ENCODE data around the gene NEK2.
A peak's percentile ranks its signal among the peaks of the same experiment; 100 is the strongest.
"Not testable (repeated sequence)": the region's sequence is repeated elsewhere in the genome, so short reads cannot be mapped to it uniquely, and the experiment has no call there.

The NEK2 gene

DNA sequence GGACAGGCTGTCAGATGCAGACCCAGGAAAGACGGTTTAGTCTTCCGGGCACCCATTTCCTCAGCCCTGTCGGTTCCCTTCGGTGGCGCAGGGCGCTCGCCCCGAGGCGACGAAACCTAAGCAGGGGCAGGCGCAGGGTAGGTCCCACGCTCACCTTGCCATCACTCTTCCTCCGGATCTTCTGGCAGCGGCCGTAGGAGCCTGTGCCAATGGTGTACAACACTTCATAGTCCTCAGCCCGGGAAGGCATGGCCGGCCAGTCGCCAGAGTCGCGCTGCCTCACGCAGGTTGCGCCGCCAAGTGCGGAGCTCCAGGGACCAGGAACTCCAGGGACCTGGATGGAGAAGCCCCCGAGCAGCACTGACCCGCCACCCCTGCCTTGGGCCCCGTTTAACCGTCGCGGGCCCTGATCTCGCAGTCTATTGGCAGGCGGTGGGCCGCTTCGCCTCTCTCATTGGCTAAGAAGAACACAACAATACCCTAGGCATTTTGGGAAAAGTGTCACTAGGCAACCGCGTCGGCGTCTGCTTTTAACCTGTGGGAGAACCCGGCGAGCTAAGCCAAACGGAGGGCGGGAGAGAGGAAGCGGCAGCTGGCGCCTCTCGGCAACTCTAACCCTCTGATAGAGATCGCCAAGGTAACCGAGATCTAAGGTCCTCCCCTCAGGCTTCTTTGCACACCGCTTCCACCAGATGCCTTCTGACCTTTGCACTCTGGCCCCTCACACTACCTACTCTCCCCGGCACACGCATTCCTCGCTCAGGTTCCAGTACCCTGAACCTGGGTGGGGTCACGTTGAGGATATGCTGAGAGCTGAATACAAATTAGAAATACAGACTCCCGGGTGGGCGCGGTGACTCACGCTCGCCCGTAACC, at the start of gene NEK2:
NEK2 (minus strand) TSS at position 392 of the 876 bp plus-strand sequence; CDS start at position 250, 142 bp downstream.
- peak; percentile 82 for DNase-seq (ENCODE audit: low read depth)

DNA sequence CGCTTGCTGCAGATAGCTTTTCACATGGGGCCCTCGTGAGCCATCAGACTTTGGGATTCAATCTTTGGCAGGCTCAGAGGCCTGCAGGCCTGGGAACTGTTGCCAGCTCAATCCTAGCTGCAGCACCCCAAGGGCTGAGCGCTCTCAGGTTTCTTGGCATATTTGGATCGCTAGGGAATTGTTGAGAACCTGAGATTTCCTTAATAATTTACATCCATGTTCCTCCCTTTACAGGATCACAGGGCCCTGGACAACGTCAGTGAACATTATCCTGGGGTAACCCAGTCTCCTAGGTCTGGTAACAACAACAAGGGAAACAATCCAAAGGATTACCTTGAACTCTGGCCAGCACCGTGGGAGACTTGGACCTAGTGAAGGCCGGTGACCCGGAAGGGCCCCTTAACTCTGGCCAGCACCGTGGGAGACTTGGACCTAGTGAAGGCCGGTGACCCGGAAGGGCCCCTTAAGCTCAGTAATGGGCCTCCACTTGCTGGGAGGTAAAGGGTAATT, 49.3 kb upstream of the NEK2 start:
- DNase-seq (ENCODE audit: low read depth), result no peak

- DNase-seq (ENCODE audit: low read depth), result no peak
Observed at GRCh38 chr1:211723273-211723672, 47.9 kb upstream of the NEK2 start.

DNA sequence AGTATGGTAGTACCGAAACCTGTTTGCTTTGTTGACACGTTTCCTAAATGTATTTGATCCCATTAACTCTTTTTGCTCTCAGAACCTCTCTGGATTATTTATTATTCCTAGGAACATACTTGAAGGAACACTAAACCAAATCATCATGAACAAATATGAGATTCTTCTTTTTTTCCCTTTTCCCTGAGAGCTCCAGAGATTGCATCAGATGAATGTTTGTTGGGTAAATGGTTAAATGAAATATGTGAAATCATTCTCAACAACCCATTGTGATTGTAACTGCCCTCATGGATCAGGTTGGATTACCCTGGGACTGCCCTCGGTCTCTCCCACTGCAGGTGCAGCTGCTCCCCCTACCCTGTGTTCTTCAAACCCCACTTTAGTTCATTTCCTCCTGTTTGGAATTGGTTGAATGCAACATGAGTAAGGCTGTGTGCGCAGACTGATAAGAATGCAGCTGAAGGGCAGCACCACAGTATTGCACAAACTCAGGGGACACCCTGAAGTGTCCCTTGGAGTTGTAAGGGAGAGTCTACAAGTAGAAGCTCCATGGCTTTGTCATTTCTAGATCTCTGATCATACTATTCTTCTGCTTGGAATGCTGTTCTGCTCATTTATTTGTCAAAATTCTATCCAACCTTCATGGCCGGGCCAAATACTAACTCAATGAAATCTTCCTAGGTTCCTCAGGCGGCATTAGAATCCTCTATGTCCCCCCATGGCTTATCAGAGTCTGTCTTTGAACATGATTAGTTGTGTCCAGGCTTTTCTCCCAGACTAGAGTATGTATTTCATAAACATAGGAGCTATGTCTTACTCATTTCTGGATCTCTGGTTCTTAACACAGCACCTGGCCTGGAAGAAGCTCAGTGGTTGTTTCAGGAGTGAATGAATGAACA, 47.1 kb upstream of the NEK2 start:
- no peak for DNase-seq (ENCODE audit: low read depth)

GRCh38 chr1:211716555-211716954, 41.1 kb upstream of the NEK2 start:
- not testable (repeated sequence) for DNase-seq (ENCODE audit: low read depth)

DNA sequence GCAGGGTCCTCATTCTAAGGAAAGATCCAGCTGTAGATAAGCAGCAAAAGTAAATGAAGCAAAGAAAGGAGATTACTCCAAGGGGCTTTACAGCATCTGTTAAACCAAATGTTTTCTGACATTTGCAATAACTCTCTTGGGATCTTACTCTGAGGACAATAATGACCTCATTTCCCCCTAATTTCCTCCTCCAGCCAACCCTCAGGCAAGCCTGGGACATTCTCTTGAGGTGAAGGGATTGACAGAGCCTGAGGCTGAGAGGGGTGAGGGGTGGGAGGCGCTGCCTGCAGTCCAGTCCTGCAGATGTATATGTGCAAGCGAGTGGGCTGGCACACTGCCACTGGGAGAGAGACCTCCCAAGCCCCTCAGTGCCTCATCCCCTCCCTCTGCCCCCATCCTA, 40.5 kb upstream of the NEK2 start:
- DNase-seq (ENCODE audit: low read depth), result no peak

- no peak for DNase-seq (ENCODE audit: low read depth)
Observed at GRCh38 chr1:211714154-211714553, 38.7 kb upstream of the NEK2 start.

- DNase-seq (ENCODE audit: low read depth), result no peak
Observed at GRCh38 chr1:211713231-211713630, 37.8 kb upstream of the NEK2 start.

- DNase-seq (ENCODE audit: low read depth), result no peak
Observed at GRCh38 chr1:211711315-211711705, 35.9 kb upstream of the NEK2 start.

DNA sequence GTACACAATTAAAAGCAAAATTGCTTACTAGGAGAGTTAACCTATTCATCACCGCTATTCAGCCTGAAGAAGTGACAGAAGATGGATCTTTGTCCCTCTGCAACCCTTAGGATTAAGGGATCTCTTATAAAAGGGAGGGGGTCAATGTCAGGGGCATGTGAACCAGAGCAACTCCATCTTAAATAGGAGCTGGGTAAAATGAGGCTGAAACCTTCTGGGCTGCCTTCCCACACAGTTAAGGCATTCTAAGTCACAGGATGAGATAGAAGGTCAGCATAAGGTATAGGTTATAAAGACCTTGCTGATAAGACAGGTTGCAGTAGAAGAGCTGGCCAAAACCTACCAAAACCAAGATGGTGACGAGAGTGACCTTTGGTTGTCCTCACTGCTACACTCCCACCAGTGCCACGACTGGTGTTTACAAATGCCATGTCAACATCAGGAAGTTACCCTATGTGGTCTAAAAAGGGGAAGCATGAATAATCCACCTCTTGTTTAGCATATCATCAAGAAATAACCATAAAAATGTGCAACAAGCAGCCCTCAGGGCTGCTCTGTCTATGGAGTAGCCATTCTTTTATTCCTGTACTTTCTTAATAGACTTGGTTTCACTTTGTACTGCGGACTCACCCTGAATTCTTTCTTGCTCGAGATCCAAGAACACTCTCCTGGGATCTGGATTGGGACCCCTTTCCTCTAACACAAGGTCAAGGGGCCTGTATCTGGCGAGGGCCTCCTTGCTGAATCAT, 35.3 kb upstream of the NEK2 start:
- DNase-seq (ENCODE audit: low read depth), result no peak

DNA sequence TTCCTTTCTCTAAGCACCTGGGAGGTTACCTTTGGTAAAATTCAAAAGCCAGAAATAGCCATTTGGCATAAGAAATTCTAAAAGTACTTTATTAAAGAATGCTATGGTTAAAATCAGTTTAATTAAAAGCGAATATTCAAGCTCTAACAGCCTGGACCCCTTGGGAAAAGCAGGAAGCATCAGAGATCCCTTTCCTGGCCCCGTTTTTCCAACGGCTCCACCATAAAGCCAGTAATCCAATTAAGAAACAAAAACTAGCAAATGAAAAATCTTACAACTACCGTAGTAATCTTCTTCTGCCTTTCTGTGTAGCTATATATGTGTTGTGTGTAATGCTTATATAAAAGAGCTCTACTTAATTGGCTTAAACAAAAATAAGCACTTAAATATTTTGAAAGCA, 33.5 kb upstream of the NEK2 start:
- no peak for DNase-seq (ENCODE audit: low read depth)

DNA sequence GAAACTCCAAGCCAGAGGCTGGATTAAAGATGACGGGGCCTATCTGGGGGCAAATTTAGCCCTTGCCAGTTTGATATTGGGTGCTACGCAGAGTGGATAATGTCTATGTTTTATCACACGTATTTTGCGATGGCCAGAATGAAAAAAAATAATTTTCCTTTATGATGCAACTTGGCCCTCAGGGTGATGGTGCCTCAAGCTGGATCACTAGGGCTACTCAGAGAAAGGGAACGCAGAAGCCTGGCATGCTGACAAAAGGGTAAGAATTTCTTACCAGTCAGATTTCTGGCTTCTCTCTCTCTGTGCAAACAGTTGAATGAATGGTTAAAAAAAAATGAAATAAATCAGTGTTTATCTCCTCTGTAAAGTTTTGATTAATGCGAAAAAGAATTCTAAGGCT, 32.6 kb upstream of the NEK2 start:
- no peak for DNase-seq (ENCODE audit: low read depth)

DNA sequence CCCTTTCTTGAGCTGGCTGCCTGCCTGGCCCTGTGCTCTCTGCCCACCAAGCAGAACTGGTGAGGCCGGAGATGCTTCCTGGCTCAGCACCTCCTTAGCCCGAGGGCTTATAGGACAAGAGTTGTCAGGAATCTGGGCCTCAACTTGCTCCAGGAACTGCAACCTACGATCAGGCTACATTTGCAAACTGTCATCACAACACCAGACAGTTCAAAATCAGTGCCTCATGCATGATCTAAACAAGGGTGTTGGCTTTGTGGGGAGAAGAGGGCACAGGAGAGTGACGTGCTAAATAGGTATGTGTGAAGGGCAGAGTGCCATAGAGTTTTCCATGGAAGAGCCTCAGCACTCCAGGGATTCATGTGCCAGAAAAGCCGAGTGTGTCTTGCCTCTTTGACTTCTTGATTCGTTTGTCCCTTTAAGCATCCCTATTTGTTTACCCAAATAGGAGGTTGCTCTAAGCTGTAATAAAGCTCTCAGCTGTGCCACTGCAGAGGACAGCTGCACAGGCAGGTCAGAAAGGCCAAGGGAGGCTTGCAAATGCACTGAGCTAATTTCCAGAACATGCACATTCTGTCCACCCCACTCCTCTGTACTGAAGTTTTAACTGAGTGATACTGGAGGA, 30.2 kb upstream of the NEK2 start:
- DNase-seq (ENCODE audit: low read depth), result no peak

GRCh38 chr1:211704543-211704942, 29.1 kb upstream of the NEK2 start:
- no peak for DNase-seq (ENCODE audit: low read depth)

DNA sequence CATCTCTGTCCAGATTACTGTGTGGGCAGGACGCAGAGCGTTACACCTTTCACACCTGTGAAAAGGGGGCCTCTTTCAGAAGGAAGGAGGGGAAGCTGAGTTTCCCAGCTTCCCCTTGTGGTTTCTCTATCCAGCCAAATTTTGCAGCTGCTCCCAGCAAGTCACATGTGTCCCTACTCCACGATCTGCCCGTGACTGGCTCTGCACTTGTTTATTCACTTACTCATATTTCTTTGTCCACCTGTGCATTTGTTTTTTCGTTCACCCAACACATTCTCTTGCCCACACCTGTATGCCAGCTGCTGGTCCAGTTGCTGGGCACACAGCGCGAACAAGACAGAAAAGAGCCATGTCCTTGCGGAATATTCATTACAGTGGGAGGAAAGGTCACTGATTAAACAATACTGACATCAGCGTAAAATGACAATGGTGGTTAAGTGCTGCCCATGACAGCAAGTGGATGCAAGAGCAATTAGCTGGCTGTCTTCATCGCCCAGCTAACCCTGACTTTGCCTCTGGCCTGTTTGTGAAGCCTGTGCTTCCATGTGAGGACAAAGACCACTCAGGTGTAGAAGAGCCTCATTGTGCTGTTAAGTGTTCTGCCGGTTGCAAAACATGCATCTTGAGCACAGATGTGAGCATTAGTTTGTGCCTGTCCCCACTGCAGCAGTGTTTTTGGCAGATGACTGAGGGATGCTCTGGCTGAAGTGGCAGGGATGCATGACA, 28.6 kb upstream of the NEK2 start:
- DNase-seq (ENCODE audit: low read depth), result no peak

GRCh38 chr1:211701733-211702132, 26.3 kb upstream of the NEK2 start:
- DNase-seq (ENCODE audit: low read depth), result no peak

- no peak for DNase-seq (ENCODE audit: low read depth)
Observed at GRCh38 chr1:211699059-211699458, 23.6 kb upstream of the NEK2 start.

GRCh38 chr1:211698161-211699026, 23.0 kb upstream of the NEK2 start:
- DNase-seq (ENCODE audit: low read depth), result no peak

- DNase-seq (ENCODE audit: low read depth), result no peak
Observed at GRCh38 chr1:211697356-211697755, 21.9 kb upstream of the NEK2 start.
